ENCODE results near the gene PIP5K1B.
"Not testable (repeated sequence)": the region's sequence is repeated elsewhere in the genome, so short reads cannot be mapped to it uniquely, and the experiment has no call there.

Gene PIP5K1B

GRCh38 chr9:69045821-69046220, 340.8 kb downstream of the PIP5K1B start:
- peaks cover 11% of the 10 kb centered on the region for H3K36me3 ChIP-seq (ENCODE audit: insufficient read depth, low read length)
- no peak overlapping the region for H2AFZ ChIP-seq (ENCODE audit: low read depth, low read length)
- ATAC-seq (ENCODE audit: insufficient read depth, low read depth) = no peak
- DNase-seq = no peak
- no peaks in the 10 kb centered on the region for H3K9me3 ChIP-seq (ENCODE audit: insufficient read depth, low read length, severe bottlenecking)
- TF ChIP-seq CTCF (IDR thresholded peaks at IDR 0.05; ENCODE audit: borderline replicate concordance, extremely low read depth, low read length, poor library complexity, severe bottlenecking) = no peak
- no peak for TF ChIP-seq EZH2 (IDR thresholded peaks at IDR 0.05; ENCODE audit: borderline replicate concordance, low read depth, low read length, severe bottlenecking)
- H3K4me1 ChIP-seq (ENCODE audit: insufficient read depth, low read length) = no peaks in the 10 kb centered on the region
- H3K27ac ChIP-seq (ENCODE audit: low read length) = no peak overlapping the region
- H4K20me1 ChIP-seq (ENCODE audit: insufficient read depth, low read length) = no peaks in the 10 kb centered on the region; the same call in 1 of the 2 replicates
- no peak overlapping the region for H3K4me2 ChIP-seq (ENCODE audit: insufficient read depth, low read length)
- H3K4me3 ChIP-seq (ENCODE audit: low read depth in 1 of 2, low read length in 2 of 2) = no peak overlapping the region
- H3K79me2 ChIP-seq (ENCODE audit: insufficient read depth, low read length) = 0 out of 2 replicates have a peak, but pooled peaks cover 3% of the 10 kb centered on the region
- H3K27me3 ChIP-seq (ENCODE audit: insufficient read depth, low read length, poor library complexity) = no peaks in the 10 kb centered on the region
- no peak overlapping the region for H3K9ac ChIP-seq (ENCODE audit: low read depth, low read length)

GRCh38 chr9:69046723-69047122, 341.7 kb downstream of the PIP5K1B start:
- ATAC-seq (ENCODE audit: insufficient read depth, low read depth) (no peak), DNase-seq (no peak)
- Histone ChIP-seq H3K4me1 (ENCODE audit: insufficient read depth, low read length) (no peaks in the 10 kb centered on the region), H3K27ac (ENCODE audit: low read length) (no peak overlapping the region), H3K27me3 (ENCODE audit: insufficient read depth, low read length, poor library complexity) (no peaks in the 10 kb centered on the region), H4K20me1 (ENCODE audit: insufficient read depth, low read length) (no peaks in the 10 kb centered on the region; the same call in 1 of the 2 replicates), H3K79me2 (ENCODE audit: insufficient read depth, low read length) (no peaks in the 10 kb centered on the region), H3K4me2 (ENCODE audit: insufficient read depth, low read length) (no peak overlapping the region), H2AFZ (ENCODE audit: low read depth, low read length) (no peak overlapping the region), H3K4me3 (ENCODE audit: low read depth in 1 of 2, low read length in 2 of 2) (no peak overlapping the region), H3K36me3 (ENCODE audit: insufficient read depth, low read length) (peaks cover 11% of the 10 kb centered on the region), H3K9ac (ENCODE audit: low read depth, low read length) (no peak overlapping the region), H3K9me3 (ENCODE audit: insufficient read depth, low read length, severe bottlenecking) (no peaks in the 10 kb centered on the region)
- no peak for TF ChIP-seq EZH2 (IDR thresholded peaks at IDR 0.05; ENCODE audit: borderline replicate concordance, low read depth, low read length, severe bottlenecking)
- TF ChIP-seq CTCF (IDR thresholded peaks at IDR 0.05; ENCODE audit: borderline replicate concordance, extremely low read depth, low read length, poor library complexity, severe bottlenecking) = no peak

GRCh38 chr9:69047371-69047770, 342.3 kb downstream of the PIP5K1B start:
- Histone ChIP-seq H3K4me1 (ENCODE audit: insufficient read depth, low read length) (no peaks in the 10 kb centered on the region), H3K9me3 (ENCODE audit: insufficient read depth, low read length, severe bottlenecking) (no peaks in the 10 kb centered on the region), H3K4me2 (ENCODE audit: insufficient read depth, low read length) (no peak overlapping the region), H3K79me2 (ENCODE audit: insufficient read depth, low read length) (no peaks in the 10 kb centered on the region), H3K27ac (ENCODE audit: low read length) (no peak overlapping the region), H3K4me3 (ENCODE audit: low read depth in 1 of 2, low read length in 2 of 2) (no peak overlapping the region), H4K20me1 (ENCODE audit: insufficient read depth, low read length) (no peaks in the 10 kb centered on the region), H2AFZ (ENCODE audit: low read depth, low read length) (no peak overlapping the region), H3K27me3 (ENCODE audit: insufficient read depth, low read length, poor library complexity) (no peaks in the 10 kb centered on the region), H3K9ac (ENCODE audit: low read depth, low read length) (no peak overlapping the region), H3K36me3 (ENCODE audit: insufficient read depth, low read length) (peaks cover 11% of the 10 kb centered on the region)
- DNase-seq (no peak), ATAC-seq (ENCODE audit: insufficient read depth, low read depth) (peak; percentile 45; the same call in 1 of the 3 replicates)
- no peak for TF ChIP-seq EZH2 (IDR thresholded peaks at IDR 0.05; ENCODE audit: borderline replicate concordance, low read depth, low read length, severe bottlenecking)
- no peak for TF ChIP-seq CTCF (IDR thresholded peaks at IDR 0.05; ENCODE audit: borderline replicate concordance, extremely low read depth, low read length, poor library complexity, severe bottlenecking)

GRCh38 chr9:69049094-69049493, 344.1 kb downstream of the PIP5K1B start:
- H3K27me3 ChIP-seq (ENCODE audit: insufficient read depth, low read length, poor library complexity) = no peaks in the 10 kb centered on the region
- H3K9ac ChIP-seq (ENCODE audit: low read depth, low read length) = no peak overlapping the region
- no peaks in the 10 kb centered on the region for H3K79me2 ChIP-seq (ENCODE audit: insufficient read depth, low read length)
- H4K20me1 ChIP-seq (ENCODE audit: insufficient read depth, low read length) = no peaks in the 10 kb centered on the region
- H2AFZ ChIP-seq (ENCODE audit: low read depth, low read length) = no peak overlapping the region
- DNase-seq (no peak), ATAC-seq (ENCODE audit: insufficient read depth, low read depth) (no peak)
- no peaks in the 10 kb centered on the region for H3K9me3 ChIP-seq (ENCODE audit: insufficient read depth, low read length, severe bottlenecking)
- H3K36me3 ChIP-seq (ENCODE audit: insufficient read depth, low read length) = peaks cover 11% of the 10 kb centered on the region
- H3K27ac ChIP-seq (ENCODE audit: low read length) = no peak overlapping the region
- no peaks in the 10 kb centered on the region for H3K4me1 ChIP-seq (ENCODE audit: insufficient read depth, low read length)
- TF ChIP-seq CTCF (IDR thresholded peaks at IDR 0.05; ENCODE audit: borderline replicate concordance, extremely low read depth, low read length, poor library complexity, severe bottlenecking) = no peak
- no peak for TF ChIP-seq EZH2 (IDR thresholded peaks at IDR 0.05; ENCODE audit: borderline replicate concordance, low read depth, low read length, severe bottlenecking)
- H3K4me3 ChIP-seq (ENCODE audit: low read depth in 1 of 2, low read length in 2 of 2) = no peak overlapping the region
- no peak overlapping the region for H3K4me2 ChIP-seq (ENCODE audit: insufficient read depth, low read length)

- not testable (repeated sequence) for H3K9ac ChIP-seq (ENCODE audit: low read depth, low read length); H3K4me2 ChIP-seq (ENCODE audit: insufficient read depth, low read length); H4K20me1 ChIP-seq (ENCODE audit: insufficient read depth, low read length); H3K27ac ChIP-seq (ENCODE audit: low read length); H3K79me2 ChIP-seq (ENCODE audit: insufficient read depth, low read length); H3K9me3 ChIP-seq (ENCODE audit: insufficient read depth, low read length, severe bottlenecking); H2AFZ ChIP-seq (ENCODE audit: low read depth, low read length); H3K27me3 ChIP-seq (ENCODE audit: insufficient read depth, low read length, poor library complexity); ATAC-seq (ENCODE audit: insufficient read depth, low read depth); H3K4me3 ChIP-seq (ENCODE audit: low read depth in 1 of 2, low read length in 2 of 2); DNase-seq; H3K4me1 ChIP-seq (ENCODE audit: insufficient read depth, low read length)
- peaks cover 19% of the 10 kb centered on the region for H3K36me3 ChIP-seq (ENCODE audit: insufficient read depth, low read length)
Measured at GRCh38 chr9:69050936-69051335, 345.9 kb downstream of the PIP5K1B start.
